Right renal pelvis (tissue), 4 donors: ENCODE results near the gene NFATC2. TPM values are rescaled to one million over a fixed set of nuclear protein-coding genes. Genes with fewer than 3 reads are reported as not detected.
A peak's percentile ranks its signal among the peaks of the same experiment; 100 is the strongest.

Source experiments
- DNase-seq, 4 donors: peaks; one replicate each; pipeline ENCODE4 v3.0.0-alpha.2; 2013; ENCODE audit warnings: low read depth in 4 of 4, low spot score in 3 of 4, missing footprints in 1 of 4
- polyA plus RNA-seq, 4 donors: library from polyadenylated mRNA; unstranded; fragments of 120-200 nt; gene quantifications; one replicate each; pipeline ENCODE4 v1.2.1, GENCODE V29; 2013; ENCODE audit not compliant: insufficient read length in 4 of 4

NFATC2 gene
- polyA plus RNA-seq, 4 donors = 1.7 to 2.7 (median 1.7) TPM

- no peak for DNase-seq
Observed at GRCh38 chr20:51383891-51384510, 158.5 kb downstream of the NFATC2 start.

- DNase-seq = no peak
Observed at GRCh38 chr20:51382986-51383821, 159.3 kb downstream of the NFATC2 start.

- no peak for DNase-seq
Observed at GRCh38 chr20:51382111-51382985, 160.2 kb downstream of the NFATC2 start.

DNA sequence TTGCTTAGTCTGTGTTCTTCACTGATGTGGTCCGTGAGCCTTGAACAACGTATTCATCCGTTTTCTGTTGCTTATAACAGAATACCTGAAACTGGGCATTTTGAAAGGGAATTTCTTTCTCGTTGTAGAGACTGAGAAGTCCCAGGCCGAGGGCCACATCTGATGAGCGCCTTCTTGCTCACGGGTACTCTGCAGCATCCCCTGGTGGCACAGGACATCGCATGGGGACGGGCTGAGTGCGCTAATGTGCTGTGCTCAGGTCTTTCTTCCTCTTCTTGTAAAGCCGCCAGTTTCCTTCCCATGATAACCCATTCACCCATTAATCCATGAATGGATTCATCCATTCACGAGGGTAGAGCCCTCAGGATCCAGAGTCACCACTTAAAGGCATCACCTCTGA is 161.0 kb downstream of the NFATC2 start:
- DNase-seq = no peak

- DNase-seq = no peak
Observed at GRCh38 chr20:51380401-51381385, 161.8 kb downstream of the NFATC2 start.

GRCh38 chr20:51379601-51380341 is 162.7 kb downstream of the NFATC2 start:
- DNase-seq = no peak

DNA sequence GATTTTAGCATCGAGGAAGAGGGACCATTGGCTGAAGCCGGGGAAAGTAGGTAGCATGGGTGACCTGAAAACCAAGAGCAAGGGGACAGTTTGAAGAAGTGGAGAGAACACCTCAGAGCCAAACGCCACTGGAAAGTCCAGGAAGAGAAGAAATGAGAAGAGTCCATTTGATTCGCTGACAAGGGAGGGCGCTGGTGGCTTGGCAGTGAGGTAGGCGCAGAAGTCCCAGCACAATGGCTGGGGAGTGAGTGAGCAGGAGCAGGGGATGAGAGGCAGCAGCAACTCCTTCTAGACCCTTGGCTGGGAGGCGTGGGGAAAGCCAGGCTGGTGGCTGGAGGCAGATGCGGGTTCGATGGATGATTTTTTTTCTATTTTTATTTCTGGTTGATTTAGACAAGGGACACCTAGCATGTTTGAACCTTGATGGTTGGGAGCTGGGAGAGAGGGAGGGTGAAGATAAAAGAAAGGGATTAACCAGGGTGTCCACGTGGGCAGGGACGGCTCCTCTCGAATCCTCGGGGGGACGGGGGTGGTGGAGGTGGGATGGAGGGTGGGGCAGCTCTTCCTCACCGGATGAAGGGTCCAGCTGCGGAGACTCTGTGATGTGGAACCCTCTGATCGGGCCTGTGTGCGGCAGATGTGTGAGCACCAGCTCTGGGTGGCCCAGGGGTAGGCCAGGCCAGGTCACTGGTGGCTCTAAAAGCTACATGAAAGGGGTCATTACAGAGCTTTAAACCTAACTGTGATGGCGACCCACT is 164.2 kb downstream of the NFATC2 start:
- DNase-seq = no peak

DNA sequence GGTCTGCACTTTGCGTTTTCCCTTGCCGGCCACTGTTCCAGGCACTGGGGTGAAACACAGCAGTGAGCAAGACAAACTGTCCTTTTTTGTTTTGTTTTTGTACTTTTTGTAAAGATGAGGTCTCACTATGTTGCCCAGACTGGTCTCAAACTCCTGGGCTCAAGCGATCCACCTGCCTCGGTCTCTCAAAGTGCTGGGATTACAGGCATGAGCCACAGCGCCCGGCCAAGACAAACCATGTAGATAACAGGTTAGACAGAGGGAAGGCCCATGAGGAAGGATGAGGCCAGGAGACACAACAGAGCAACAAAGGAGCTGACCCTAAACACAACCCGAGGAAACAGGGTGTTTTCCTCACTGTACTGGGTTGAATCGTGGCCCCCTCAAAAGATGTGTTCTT is 165.4 kb downstream of the NFATC2 start:
- no peak for DNase-seq

DNA sequence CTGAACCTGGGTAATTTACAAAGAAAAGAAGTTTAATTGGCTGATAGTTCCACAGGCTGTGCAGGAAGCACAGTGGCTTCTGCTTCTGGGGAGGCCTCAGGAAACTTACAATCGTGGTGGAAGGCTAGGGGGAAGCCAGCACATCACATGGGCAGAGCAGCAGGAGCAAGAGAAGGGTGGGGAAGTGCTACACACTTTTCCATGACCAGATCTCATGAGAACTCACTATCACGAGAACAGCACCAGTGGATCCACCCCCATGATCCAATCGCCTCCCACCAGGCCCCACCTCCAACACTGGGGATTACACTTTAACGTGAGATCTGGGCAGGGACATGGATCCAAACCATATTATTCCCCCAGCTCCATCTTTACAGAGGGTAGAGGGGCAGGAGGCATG is 166.4 kb downstream of the NFATC2 start:
- DNase-seq = no peak

GRCh38 chr20:51375561-51375960 is 167.0 kb downstream of the NFATC2 start:
- DNase-seq = no peak

DNA sequence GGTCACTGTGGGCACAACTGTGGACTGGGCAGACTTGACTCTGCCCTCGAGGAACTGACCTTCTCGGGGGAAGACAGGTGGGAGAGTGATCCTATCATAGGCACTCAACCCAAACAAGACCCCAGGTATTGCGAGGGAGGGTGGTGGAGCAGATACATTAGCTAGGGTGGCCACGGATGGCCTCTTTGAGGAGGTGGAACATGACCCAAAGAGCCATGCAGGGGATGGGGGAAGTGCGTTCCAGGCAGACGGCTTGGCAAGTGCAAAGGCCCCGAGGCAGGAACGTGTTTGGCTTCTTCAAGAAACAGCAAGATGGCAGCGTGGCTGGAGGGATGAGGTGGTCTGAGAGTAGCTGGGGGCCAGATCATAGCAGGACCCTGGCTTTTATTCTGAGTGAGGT is 167.6 kb downstream of the NFATC2 start:
- no peak for DNase-seq

DNA sequence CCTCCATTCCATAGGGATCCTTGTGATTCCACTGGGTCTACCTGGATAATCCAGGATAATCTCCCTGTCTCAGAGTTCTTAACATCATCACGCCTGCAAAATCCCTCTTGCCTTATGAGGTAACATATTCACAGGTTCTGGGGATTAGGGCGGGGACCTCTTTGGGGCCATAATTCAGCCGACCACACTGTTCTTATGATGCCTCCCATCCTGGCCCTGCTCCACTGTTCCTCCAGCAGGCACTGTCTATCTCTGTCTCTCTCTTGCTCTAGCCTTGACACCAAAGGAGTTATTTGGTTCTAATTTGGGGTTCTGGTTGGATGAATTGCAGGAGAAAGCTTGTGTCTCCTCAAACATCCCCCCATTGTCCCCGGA is 168.1 kb downstream of the NFATC2 start:
- DNase-seq = no peak

- DNase-seq = peak in 1 of 4 donors; percentile 10
Observed at GRCh38 chr20:51373713-51374455, 168.6 kb downstream of the NFATC2 start.

GRCh38 chr20:51372966-51373365 is 169.6 kb downstream of the NFATC2 start:
- no peak for DNase-seq

GRCh38 chr20:51372176-51372803 is 170.2 kb downstream of the NFATC2 start:
- peak; percentile 34 to 55 (median 38) for DNase-seq

- DNase-seq = no peak
Observed at GRCh38 chr20:51371720-51372119, 170.8 kb downstream of the NFATC2 start.

- no peak for DNase-seq
Observed at GRCh38 chr20:51369503-51369902, 173.0 kb downstream of the NFATC2 start.
